Panc1 (cell line): ENCODE results near the gene KDM5A. TPM values are rescaled to one million over a fixed set of nuclear protein-coding genes. Genes with fewer than 3 reads are reported as not detected.

Experiments used
- ATAC-seq: fragments of 200-7000 bp; cut with Tn5 transposase; 2 replicates; pipeline ENCODE4 v1.9.1; 2020; ENCODE audit warnings: mild to moderate bottlenecking, moderate library complexity
- BruUV-seq: library from RNA; stranded (reverse); fragments of 400-500 nt; replicated peaks from 2 replicates; lab custom pipeline; 2021; lab: Mats Ljungman, UMichigan
- CTCF ChIA-PET: fragments of 300-600 bp; sonication (Branson Sonifier 250); formaldehyde crosslinking; loops from one replicate; lab custom pipeline; 2022; ENCODE audit warnings: antibody characterized with exemption; lab: Charles Lee
- POLR2A ChIA-PET: fragments of 300-600 bp; sonication (Branson Sonifier 250); formaldehyde crosslinking; loops from one replicate; lab custom pipeline; 2022; ENCODE audit warnings: antibody characterized with exemption; lab: Charles Lee
- DNase-seq: peaks from one replicate; pipeline ENCODE4 v3.0.0-alpha.2; 2010; ENCODE audit warnings: low read depth, low spot score
- H3K27ac ChIP-seq: 2 replicates; pipeline ENCODE4 v1.5.1; 2011; ENCODE audit warnings: mild to moderate bottlenecking, low read length, inconsistent platforms
- H3K27me3 ChIP-seq: fragments of 200-500 bp; sonication (Bioruptor generic); 2 replicates; pipeline ENCODE4 v1.6.0; 2014; ENCODE audit warnings: low read length, inconsistent platforms; ENCODE audit not compliant: control insufficient read depth, insufficient read depth
- H3K36me3 ChIP-seq: fragments of 200-500 bp; sonication (Bioruptor generic); 2 replicates; pipeline ENCODE4 v1.5.1; 2014; ENCODE audit warnings: inconsistent platforms, mild to moderate bottlenecking, low read length, moderate library complexity; ENCODE audit not compliant: control insufficient read depth, insufficient read depth
- H3K4me1 ChIP-seq: 2 replicates; pipeline ENCODE4 v1.5.1; 2011; ENCODE audit warnings: inconsistent platforms, mild to moderate bottlenecking, low read length, moderate library complexity; ENCODE audit not compliant: control insufficient read depth, insufficient read depth
- H3K4me3 ChIP-seq, 2 experiments: 2 replicates each; pipeline ENCODE4 v1.5.1; 2011 to 2012; ENCODE audit warnings: low read depth in 2 of 2, low read length in 2 of 2, mild to moderate bottlenecking in 2 of 2, inconsistent platforms in 1 of 2, moderate library complexity in 1 of 2
- H3K9me3 ChIP-seq: fragments of 200-500 bp; sonication (Bioruptor generic); 2 replicates; pipeline ENCODE4 v1.5.1; 2014; ENCODE audit warnings: low read depth, mild to moderate bottlenecking, inconsistent platforms, low read length, moderate library complexity; ENCODE audit not compliant: control insufficient read depth, insufficient read depth
- POLR2AphosphoS5 ChIP-seq: IDR thresholded peaks from 2 replicates; pipeline ENCODE4 v1.6.1; 2012; ENCODE audit warnings: mild to moderate bottlenecking, low read depth, low read length, moderate library complexity
- SIN3A ChIP-seq: IDR thresholded peaks from 2 replicates; pipeline ENCODE4 v1.6.1; 2012; ENCODE audit warnings: low read depth, mild to moderate bottlenecking, low read length, moderate library complexity, borderline replicate concordance; ENCODE audit not compliant: insufficient read depth
- TCF7L2 ChIP-seq: IDR thresholded peaks from 2 replicates; pipeline ENCODE4 v1.6.1; 2011; ENCODE audit warnings: mild to moderate bottlenecking, low read depth, low read length, inconsistent platforms
- in situ Hi-C: cut with HindIII; loops from 2 replicates; pipeline ENCODE4 v1.10.0; 2016; ENCODE audit warnings: low sequenced_read_pairs, low pct_unique_long_range_greater_than_20kb
- intact Hi-C: fragments of 100-400 bp; cut with micrococcal nuclease; formaldehyde crosslinking; loops from one replicate; pipeline ENCODE4 v1.10.0; 2022; ENCODE audit not compliant: unreplicated experiment
- total RNA-seq: library from RNA; stranded (reverse); gene quantifications from one replicate; pipeline ENCODE4 v1.2.1, GENCODE V29; 2021; ENCODE audit not compliant: unreplicated experiment
- TF ChIP-seq, protein P1 (sequence below): fragments of 450-650 bp; IDR thresholded peaks from 2 replicates; pipeline ENCODE4 v1.5.1; 2017; ENCODE audit warnings: mild to moderate bottlenecking
- TF ChIP-seq, protein P2 (sequence below), 2 experiments: IDR thresholded peaks; 2 replicates each; pipeline ENCODE4 v1.6.1; 2011 to 2012; ENCODE audit warnings: low read depth in 2 of 2, control low read depth in 1 of 2, low read length in 1 of 2, mild to moderate bottlenecking in 1 of 2, moderate library complexity in 1 of 2; ENCODE audit not compliant: insufficient read depth in 1 of 2

The KDM5A gene
- total RNA-seq, 1 experiment from 2014 or later: 49.0 TPM

DNA sequence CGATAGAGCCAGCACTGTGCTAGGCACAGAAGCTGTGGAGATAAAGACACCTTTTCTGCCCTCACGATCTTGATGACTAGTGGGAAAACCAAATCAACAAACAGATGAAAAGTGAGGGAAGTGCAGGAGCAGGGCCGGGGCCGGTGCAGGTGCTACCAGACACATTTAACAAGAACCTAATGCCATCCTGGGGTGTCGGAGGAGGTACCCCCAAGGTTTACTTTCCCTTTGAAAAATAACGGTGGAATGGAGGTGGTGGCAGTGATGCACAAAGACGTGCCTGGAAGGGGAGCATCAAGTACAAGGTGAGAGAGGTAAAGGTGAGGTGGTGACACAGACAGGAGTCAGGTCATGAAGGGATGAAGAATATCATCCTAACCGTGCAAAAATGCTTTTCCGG, 148.6 kb downstream of the KDM5A start:
- Histone ChIP-seq H3K27me3 (no peaks in the 10 kb centered on the region), H3K27ac (no peak overlapping the region), H3K9me3 (no peaks in the 10 kb centered on the region), H3K4me3 (no peak overlapping the region), H3K4me1 (no peaks in the 10 kb centered on the region), H3K36me3 (no peaks in the 10 kb centered on the region)
- ATAC-seq (no peak), DNase-seq (no peak)
- intact Hi-C loops: no loop called here
- CTCF ChIA-PET: no interaction called here
- in situ Hi-C loops: no loop called here
- no TSS peak for BruUV-seq
- POLR2A ChIA-PET: no interaction called here
- TF ChIP-seq POLR2AphosphoS5 (no peak), TCF7L2 (no peak), SIN3A (no peak)
- TF ChIP-seq, protein P1, sequence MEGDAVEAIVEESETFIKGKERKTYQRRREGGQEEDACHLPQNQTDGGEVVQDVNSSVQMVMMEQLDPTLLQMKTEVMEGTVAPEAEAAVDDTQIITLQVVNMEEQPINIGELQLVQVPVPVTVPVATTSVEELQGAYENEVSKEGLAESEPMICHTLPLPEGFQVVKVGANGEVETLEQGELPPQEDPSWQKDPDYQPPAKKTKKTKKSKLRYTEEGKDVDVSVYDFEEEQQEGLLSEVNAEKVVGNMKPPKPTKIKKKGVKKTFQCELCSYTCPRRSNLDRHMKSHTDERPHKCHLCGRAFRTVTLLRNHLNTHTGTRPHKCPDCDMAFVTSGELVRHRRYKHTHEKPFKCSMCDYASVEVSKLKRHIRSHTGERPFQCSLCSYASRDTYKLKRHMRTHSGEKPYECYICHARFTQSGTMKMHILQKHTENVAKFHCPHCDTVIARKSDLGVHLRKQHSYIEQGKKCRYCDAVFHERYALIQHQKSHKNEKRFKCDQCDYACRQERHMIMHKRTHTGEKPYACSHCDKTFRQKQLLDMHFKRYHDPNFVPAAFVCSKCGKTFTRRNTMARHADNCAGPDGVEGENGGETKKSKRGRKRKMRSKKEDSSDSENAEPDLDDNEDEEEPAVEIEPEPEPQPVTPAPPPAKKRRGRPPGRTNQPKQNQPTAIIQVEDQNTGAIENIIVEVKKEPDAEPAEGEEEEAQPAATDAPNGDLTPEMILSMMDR: no peak
- TF ChIP-seq, protein P2, sequence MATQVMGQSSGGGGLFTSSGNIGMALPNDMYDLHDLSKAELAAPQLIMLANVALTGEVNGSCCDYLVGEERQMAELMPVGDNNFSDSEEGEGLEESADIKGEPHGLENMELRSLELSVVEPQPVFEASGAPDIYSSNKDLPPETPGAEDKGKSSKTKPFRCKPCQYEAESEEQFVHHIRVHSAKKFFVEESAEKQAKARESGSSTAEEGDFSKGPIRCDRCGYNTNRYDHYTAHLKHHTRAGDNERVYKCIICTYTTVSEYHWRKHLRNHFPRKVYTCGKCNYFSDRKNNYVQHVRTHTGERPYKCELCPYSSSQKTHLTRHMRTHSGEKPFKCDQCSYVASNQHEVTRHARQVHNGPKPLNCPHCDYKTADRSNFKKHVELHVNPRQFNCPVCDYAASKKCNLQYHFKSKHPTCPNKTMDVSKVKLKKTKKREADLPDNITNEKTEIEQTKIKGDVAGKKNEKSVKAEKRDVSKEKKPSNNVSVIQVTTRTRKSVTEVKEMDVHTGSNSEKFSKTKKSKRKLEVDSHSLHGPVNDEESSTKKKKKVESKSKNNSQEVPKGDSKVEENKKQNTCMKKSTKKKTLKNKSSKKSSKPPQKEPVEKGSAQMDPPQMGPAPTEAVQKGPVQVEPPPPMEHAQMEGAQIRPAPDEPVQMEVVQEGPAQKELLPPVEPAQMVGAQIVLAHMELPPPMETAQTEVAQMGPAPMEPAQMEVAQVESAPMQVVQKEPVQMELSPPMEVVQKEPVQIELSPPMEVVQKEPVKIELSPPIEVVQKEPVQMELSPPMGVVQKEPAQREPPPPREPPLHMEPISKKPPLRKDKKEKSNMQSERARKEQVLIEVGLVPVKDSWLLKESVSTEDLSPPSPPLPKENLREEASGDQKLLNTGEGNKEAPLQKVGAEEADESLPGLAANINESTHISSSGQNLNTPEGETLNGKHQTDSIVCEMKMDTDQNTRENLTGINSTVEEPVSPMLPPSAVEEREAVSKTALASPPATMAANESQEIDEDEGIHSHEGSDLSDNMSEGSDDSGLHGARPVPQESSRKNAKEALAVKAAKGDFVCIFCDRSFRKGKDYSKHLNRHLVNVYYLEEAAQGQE (IDR thresholded peaks at IDR 0.05; ENCODE audit: insufficient read depth in 1 of 2, low read depth in 2 of 2, low read length in 1 of 2): no peak

DNA sequence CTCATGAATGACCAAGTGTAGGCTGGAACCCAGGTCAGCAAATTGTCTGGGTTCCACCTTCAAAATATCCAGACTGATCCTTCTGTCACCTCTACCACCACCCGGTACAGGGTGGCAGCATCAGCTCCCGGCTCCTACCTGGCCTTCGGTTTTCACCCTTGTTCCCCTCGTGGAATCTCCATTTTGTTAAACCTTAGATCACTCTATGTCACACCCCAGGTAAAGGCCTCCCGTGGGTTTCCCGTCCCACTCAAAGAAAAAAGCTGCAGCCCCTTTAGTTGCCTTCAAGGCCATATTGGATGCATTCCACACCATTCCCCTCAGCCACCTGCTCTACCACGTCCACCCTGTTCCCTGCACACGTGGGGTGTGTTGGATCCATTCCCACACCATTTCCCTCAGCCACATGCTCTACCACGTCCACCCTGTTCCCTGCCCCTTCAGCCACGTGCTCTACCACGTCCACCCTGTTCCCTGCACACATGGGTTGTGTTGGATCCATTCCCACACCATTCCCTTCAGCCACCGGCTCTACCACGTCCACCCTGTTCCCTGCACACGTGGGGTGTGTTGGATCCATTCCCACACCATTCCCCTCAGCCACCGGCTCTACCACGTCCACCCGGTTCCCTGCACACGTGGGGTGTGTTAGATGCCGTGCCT, 150.3 kb downstream of the KDM5A start:
- ChIA-PET CTCF (no interaction called here), POLR2A (no interaction called here)
- in situ Hi-C loops: no loop called here
- no peak overlapping the region for H3K4me3 ChIP-seq
- BruUV-seq: no TSS peak
- intact Hi-C loops: no loop called here
- H3K27me3 ChIP-seq: no peaks in the 10 kb centered on the region
- H3K36me3 ChIP-seq: no peaks in the 10 kb centered on the region
- no peak for ATAC-seq
- no peak for DNase-seq
- no peaks in the 10 kb centered on the region for H3K9me3 ChIP-seq
- no peaks in the 10 kb centered on the region for H3K4me1 ChIP-seq
- TF ChIP-seq, protein P2 (IDR thresholded peaks at IDR 0.05; ENCODE audit: insufficient read depth in 1 of 2, low read depth in 2 of 2, low read length in 1 of 2): no peak
- TF ChIP-seq POLR2AphosphoS5: no peak
- no peak for TF ChIP-seq TCF7L2
- TF ChIP-seq, protein P1: no peak
- no peak for TF ChIP-seq SIN3A
- no peak overlapping the region for H3K27ac ChIP-seq
